B cell (primary cell): ENCODE data around the gene KRTAP9-2. TPM values are rescaled to one million over a fixed set of nuclear protein-coding genes. Genes with fewer than 3 reads are reported as not detected.

Experiments used
- ATAC-seq: fragments of 200-7000 bp; cut with Tn5 transposase; one replicate; pipeline ENCODE4 v1.10.0; 2021; ENCODE audit warnings: low read depth, mild to moderate bottlenecking, moderate number of reproducible peaks, moderate library complexity
- CTCF ChIA-PET: fragments of 350-600 bp; sonication (Branson Sonifier 250); formaldehyde crosslinking; loops from one replicate; lab custom pipeline; 2021; ENCODE audit warnings: antibody characterized with exemption, inconsistent platforms; lab: Charles Lee
- POLR2A ChIA-PET: fragments of 350-600 bp; sonication (Branson Sonifier 250); formaldehyde crosslinking; loops from one replicate; lab custom pipeline; 2021; ENCODE audit warnings: antibody characterized with exemption; lab: Charles Lee
- DNase-seq: peaks from one replicate; pipeline ENCODE4 v3.0.0; 2013
- H2AFZ ChIP-seq: 2 replicates; pipeline ENCODE4 v1.6.1; 2012; ENCODE audit warnings: mild to moderate bottlenecking, low read depth, low read length; ENCODE audit not compliant: insufficient read depth, poor library complexity, severe bottlenecking
- H3K27ac ChIP-seq, 2 donors: 1 replicate in 1 of 2; 2 replicates in 1 of 2; pipeline ENCODE4 v1.5.1; 2012 to 2013; ENCODE audit warnings: low read length in 2 of 2, mild to moderate bottlenecking in 2 of 2, moderate library complexity in 1 of 2
- H3K27me3 ChIP-seq, 4 experiments: fragments of 200-600 bp in 1 of 4; sonication (generic) in 1 of 4; replicated peaks in 1 of 4; 1 replicate in 2 of 4; 2 replicates in 2 of 4; pipeline versions ENCODE4 v1.6.1 to v1.7.0; 2013 to 2016; ENCODE audit warnings: low read length in 3 of 4, mild to moderate bottlenecking in 2 of 4, mixed read lengths in 1 of 4, moderate library complexity in 1 of 4; ENCODE audit not compliant: insufficient read depth in 4 of 4, control insufficient read depth in 3 of 4; ENCODE audit errors: control extremely low read depth in 1 of 4
- H3K36me3 ChIP-seq, 2 experiments: replicated peaks in 1 of 2; 1 replicate in 1 of 2; 2 replicates in 1 of 2; pipeline versions ENCODE4 v1.6.1 to v1.7.1; 2013; ENCODE audit warnings: low read length in 1 of 2; ENCODE audit not compliant: insufficient read depth in 2 of 2, control insufficient read depth in 1 of 2; ENCODE audit errors: control extremely low read depth in 1 of 2, extremely low read depth in 1 of 2
- H3K4me1 ChIP-seq, 2 donors: fragments of 200-600 bp in 1 of 2; sonication (generic) in 1 of 2; 1 replicate in 1 of 2; 2 replicates in 1 of 2; pipeline versions ENCODE4 v1.5.1 to v1.6.1; 2013 to 2017; ENCODE audit warnings: low read length in 2 of 2; ENCODE audit not compliant: control insufficient read depth in 2 of 2, insufficient read depth in 2 of 2
- H3K4me2 ChIP-seq: replicated peaks from 2 replicates; pipeline ENCODE3; 2012; ENCODE audit warnings: mild to moderate bottlenecking, low read depth, low read length; ENCODE audit not compliant: poor library complexity, severe bottlenecking
- H3K4me3 ChIP-seq, 5 experiments: fragments of 200-600 bp in 1 of 5; sonication (generic) in 1 of 5; 1 replicate in 3 of 5; 2 replicates in 2 of 5; pipeline versions ENCODE4 v1.5.1 to v1.7.0; 2011 to 2016; ENCODE audit warnings: low read length in 4 of 5, mild to moderate bottlenecking in 4 of 5, low read depth in 2 of 5, control low read depth in 1 of 5, moderate library complexity in 1 of 5; ENCODE audit not compliant: insufficient read depth in 1 of 5; ENCODE audit errors: control extremely low read depth in 1 of 5, extremely low read depth in 1 of 5
- H3K79me2 ChIP-seq: fragments of 200-600 bp; sonication (generic); one replicate; pipeline ENCODE4 v1.6.0; 2016; ENCODE audit warnings: low read length; ENCODE audit not compliant: control insufficient read depth, insufficient read depth
- H3K9ac ChIP-seq: fragments of 200-600 bp; sonication (generic); 2 replicates; pipeline ENCODE4 v1.6.1; 2017; ENCODE audit warnings: mild to moderate bottlenecking, low read length, moderate library complexity
- H3K9me3 ChIP-seq, 3 donors: one replicate each; pipeline versions ENCODE4 v1.6.1 to v1.7.1; 2013; ENCODE audit warnings: low read length in 2 of 3; ENCODE audit not compliant: control insufficient read depth in 2 of 3, insufficient read depth in 1 of 3; ENCODE audit errors: control extremely low read depth in 1 of 3
- H4K20me1 ChIP-seq: 2 replicates; pipeline ENCODE4 v1.6.0; 2012; ENCODE audit warnings: mild to moderate bottlenecking, low read length; ENCODE audit not compliant: insufficient read depth, control insufficient read depth, poor library complexity, severe bottlenecking
- H3K27ac Mint-ChIP-seq: one replicate; pipeline ENCODE4 v1.8.0; 2021; ENCODE audit warnings: mixed read lengths
- H3K27me3 Mint-ChIP-seq: one replicate; pipeline ENCODE4 v1.8.0; 2021; ENCODE audit warnings: mixed read lengths
- H3K4me1 Mint-ChIP-seq: one replicate; pipeline ENCODE4 v1.8.0; 2021; ENCODE audit warnings: mixed read lengths
- H3K4me3 Mint-ChIP-seq: one replicate; pipeline ENCODE4 v1.8.0; 2021; ENCODE audit warnings: mixed read lengths
- H3K9me3 Mint-ChIP-seq: one replicate; pipeline ENCODE4 v1.8.0; 2022; ENCODE audit warnings: mixed read lengths; ENCODE audit not compliant: insufficient read depth
- EZH2 ChIP-seq: IDR thresholded peaks from 2 replicates; pipeline ENCODE4 v1.6.1; 2012; ENCODE audit warnings: borderline replicate concordance, low read depth, mild to moderate bottlenecking, moderate library complexity, low read length; ENCODE audit not compliant: insufficient read depth, poor library complexity, severe bottlenecking
- WGBS: methylation state at CpG from one replicate; pipeline ENCODE4 v1.1.5; 2013; ENCODE audit warnings: missing lambda C conversion rate; ENCODE audit not compliant: insufficient coverage; 5-methylcytosine and 5-hydroxymethylcytosine counted together
- intact Hi-C: fragments of 100-400 bp; cut with micrococcal nuclease; formaldehyde crosslinking; loops from one replicate; pipeline ENCODE4 v1.10.0; 2022
- polyA plus RNA-seq: library from polyadenylated mRNA; depleted of rRNA; stranded (reverse); fragments of >200 nt; gene quantifications from 2 replicates; pipeline ENCODE4 v1.2.3, GENCODE V29; 2012
- total RNA-seq, 2 donors: library from RNA; stranded (reverse); fragments of 120-200 nt in 1 of 2; gene quantifications; 1 replicate in 1 of 2; 2 replicates in 1 of 2; pipeline versions ENCODE4 v1.2.3 to v1.2.4, GENCODE V29; 2013 to 2022
- TF ChIP-seq, protein P1 (sequence below): fragments of 200-600 bp; IDR thresholded peaks from one replicate; pipeline ENCODE4 v1.8.0; 2022; ENCODE audit warnings: antibody characterized with exemption, mild to moderate bottlenecking

KRTAP9-2 gene
- total and polyA plus RNA-seq, 2 donors (not counting 1 experiment from before 2014, with no cell fraction given): not detected

DNA sequence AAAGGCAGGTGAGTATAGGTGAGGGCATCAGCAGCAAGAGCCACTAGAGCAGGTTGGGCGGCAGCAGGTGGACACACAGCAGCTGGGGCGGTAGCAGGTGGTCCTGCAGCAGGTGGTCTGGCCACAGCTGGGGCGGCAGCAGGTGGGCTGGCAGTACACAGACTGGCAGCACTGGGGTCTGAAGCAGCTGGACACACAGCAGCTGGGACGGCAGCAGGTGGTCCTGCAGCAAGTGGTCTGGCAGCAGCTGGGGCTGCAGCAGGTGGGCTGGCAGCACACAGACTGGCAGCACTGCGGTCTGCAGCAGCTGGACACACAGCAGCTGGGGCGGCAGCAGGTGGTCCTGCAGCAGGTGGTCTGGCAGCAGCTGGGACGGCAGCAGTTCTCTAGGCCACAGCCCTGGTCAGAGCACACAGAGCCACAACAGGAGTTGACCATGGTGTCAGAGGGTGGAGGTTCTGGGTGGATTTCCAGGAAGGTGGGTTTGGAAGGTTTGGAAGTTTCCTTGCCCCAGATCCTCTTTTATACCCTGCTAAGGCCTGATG, 48.6 kb upstream of the KRTAP9-2 start, which contains the start of gene KRTAP4-2:
KRTAP4-2 (minus strand) TSS at position 495 of the 545 bp plus-strand sequence; CDS start at position 438, 57 bp downstream.
- H3K27ac Mint-ChIP-seq: peak within 1 kb of the TSS; percentile 42
- intact Hi-C loops: loop anchor here (5.0 kb wide), 1 partner anchor 60 kb away; the partner anchor contains the start of gene KRTAP4-11
- peaks cover 39 to 41% of the 10 kb centered on the region in 2 donors for H3K4me1 ChIP-seq
- no peaks in the 10 kb centered on the region for H3K79me2 ChIP-seq
- TF ChIP-seq, protein P1, sequence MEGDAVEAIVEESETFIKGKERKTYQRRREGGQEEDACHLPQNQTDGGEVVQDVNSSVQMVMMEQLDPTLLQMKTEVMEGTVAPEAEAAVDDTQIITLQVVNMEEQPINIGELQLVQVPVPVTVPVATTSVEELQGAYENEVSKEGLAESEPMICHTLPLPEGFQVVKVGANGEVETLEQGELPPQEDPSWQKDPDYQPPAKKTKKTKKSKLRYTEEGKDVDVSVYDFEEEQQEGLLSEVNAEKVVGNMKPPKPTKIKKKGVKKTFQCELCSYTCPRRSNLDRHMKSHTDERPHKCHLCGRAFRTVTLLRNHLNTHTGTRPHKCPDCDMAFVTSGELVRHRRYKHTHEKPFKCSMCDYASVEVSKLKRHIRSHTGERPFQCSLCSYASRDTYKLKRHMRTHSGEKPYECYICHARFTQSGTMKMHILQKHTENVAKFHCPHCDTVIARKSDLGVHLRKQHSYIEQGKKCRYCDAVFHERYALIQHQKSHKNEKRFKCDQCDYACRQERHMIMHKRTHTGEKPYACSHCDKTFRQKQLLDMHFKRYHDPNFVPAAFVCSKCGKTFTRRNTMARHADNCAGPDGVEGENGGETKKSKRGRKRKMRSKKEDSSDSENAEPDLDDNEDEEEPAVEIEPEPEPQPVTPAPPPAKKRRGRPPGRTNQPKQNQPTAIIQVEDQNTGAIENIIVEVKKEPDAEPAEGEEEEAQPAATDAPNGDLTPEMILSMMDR: no peak
- TF ChIP-seq EZH2: no peak
- 95% methylated on average over 5 of the region's 7 CpGs for WGBS
- peaks cover 6% of the 10 kb centered on the region for H3K27me3 Mint-ChIP-seq
- H3K27ac ChIP-seq: no peak within 1 kb of the TSS
- ATAC-seq (no peak), DNase-seq (no peak)
- H3K4me1 Mint-ChIP-seq: peaks cover 44% of the 10 kb centered on the region
- H3K4me3 Mint-ChIP-seq: peak within 1 kb of the TSS; percentile 54
- H2AFZ ChIP-seq: no peak within 1 kb of the TSS
- no peak within 1 kb of the TSS for H3K4me3 ChIP-seq
- H3K36me3 ChIP-seq: no peaks in the 10 kb centered on the region
- H3K27me3 ChIP-seq: no peaks in the 10 kb centered on the region
- peak within 1 kb of the TSS; percentile 51 for H3K4me2 ChIP-seq
- no peaks in the 10 kb centered on the region for H3K9me3 ChIP-seq
- ChIA-PET POLR2A (no interaction called here), CTCF (interaction anchor here (1.2 kb wide), 1 partner anchor 11 kb away, joined by 3 read pairs; no protein-coding TSS in a partner anchor)
- no peaks in the 10 kb centered on the region for H3K9me3 Mint-ChIP-seq
- H4K20me1 ChIP-seq: no peaks in the 10 kb centered on the region
- no peak within 1 kb of the TSS for H3K9ac ChIP-seq

DNA sequence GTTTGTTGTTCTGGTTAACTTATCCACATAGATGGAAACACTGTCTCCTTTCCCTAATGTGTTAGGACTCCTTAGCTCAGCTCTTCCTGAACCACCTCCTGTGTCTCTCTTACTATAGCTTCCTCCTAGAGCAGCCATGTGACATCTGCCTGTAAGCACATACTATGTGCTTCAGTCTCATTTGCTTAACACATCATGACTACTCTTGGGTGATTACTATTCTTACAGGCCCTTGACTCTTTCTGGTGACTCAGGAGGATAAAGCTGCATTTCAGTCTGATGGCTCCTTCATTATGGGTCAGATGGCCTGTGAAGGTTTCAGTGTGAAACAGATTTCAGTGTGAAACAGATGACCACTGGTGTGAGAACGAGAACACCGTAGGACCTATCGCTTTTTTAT, 48.1 kb upstream of the KRTAP9-2 start:
- peak; percentile 71 for ATAC-seq
- Mint-ChIP-seq H3K27me3 (peaks cover 3% of the 10 kb centered on the region), H3K4me3 (peak overlapping the region; percentile 54), H3K9me3 (no peaks in the 10 kb centered on the region), H3K4me1 (peaks cover 42% of the 10 kb centered on the region), H3K27ac (peak overlapping the region; percentile 42)
- TF ChIP-seq, protein P1: no peak
- TF ChIP-seq EZH2: no peak
- no peaks in the 10 kb centered on the region for H3K36me3 ChIP-seq
- POLR2A ChIA-PET: no interaction called here
- no peak overlapping the region for H3K4me2 ChIP-seq
- H3K9ac ChIP-seq: no peak overlapping the region
- no peaks in the 10 kb centered on the region for H3K27me3 ChIP-seq
- CTCF ChIA-PET: interaction anchor here (1.2 kb wide), 1 partner anchor 10 kb away, joined by 3 read pairs; no protein-coding TSS in a partner anchor
- WGBS: 100% methylated on average over 3 of the region's 3 CpGs
- no peak overlapping the region for H3K4me3 ChIP-seq
- intact Hi-C loops: loop anchor here (5.0 kb wide), 1 partner anchor 61 kb away; the partner anchor contains the start of gene KRTAP4-11
- H3K27ac ChIP-seq: no peak overlapping the region
- H2AFZ ChIP-seq: no peak overlapping the region
- H3K9me3 ChIP-seq: no peaks in the 10 kb centered on the region
- H4K20me1 ChIP-seq: no peaks in the 10 kb centered on the region
- DNase-seq: peak; percentile 45
- H3K79me2 ChIP-seq: no peaks in the 10 kb centered on the region
- peaks cover 39 to 41% of the 10 kb centered on the region in 2 donors for H3K4me1 ChIP-seq
